ENCODE measurements around the gene HNRNPA0. TPM values are rescaled to one million over a fixed set of nuclear protein-coding genes. Genes with fewer than 3 reads are reported as not detected.

Gene HNRNPA0
- total RNA-seq, 3 donors from 2014 or later (not counting 1 experiment from before 2014, with no cell fraction given): 31.5 to 35.9 (median 33.5) TPM

DNA sequence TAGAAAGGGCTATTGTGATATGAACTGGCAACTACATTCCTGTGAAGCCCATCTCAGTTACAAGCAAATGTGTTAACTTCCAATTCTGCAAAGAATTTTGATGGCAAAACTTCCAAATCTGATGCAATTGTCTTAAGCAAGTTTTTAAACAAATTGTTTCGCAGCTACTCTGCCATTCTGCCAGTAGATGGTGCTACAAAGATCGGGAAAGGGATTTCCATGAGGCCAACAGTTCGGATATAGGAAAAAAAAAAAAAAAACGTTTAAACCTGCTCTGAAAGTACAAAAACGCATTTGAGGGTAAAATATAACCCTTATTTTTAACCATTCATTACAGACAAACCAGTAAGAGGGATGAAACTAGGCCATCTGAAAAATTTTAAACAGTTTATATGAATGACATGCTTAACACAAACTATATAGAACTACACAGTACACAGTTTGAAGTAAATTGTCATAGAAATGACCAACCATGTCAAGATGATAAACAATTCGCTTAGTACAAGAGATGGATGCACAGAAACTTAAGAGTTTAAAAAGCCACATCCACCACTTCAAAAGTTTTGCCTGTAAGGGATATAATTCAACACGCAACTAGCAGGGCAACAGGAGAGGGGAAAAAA is 2.2 kb downstream of the HNRNPA0 start:
- no peaks in the 10 kb centered on the region for H3K9me3 ChIP-seq (ENCODE audit: control insufficient read depth, insufficient read depth, low read length)
- peak overlapping the region; percentile 77 for H3K4me3 ChIP-seq (ENCODE audit: low read length)
- peak overlapping the region; percentile 97 for H3K4me3 Mint-ChIP-seq
- ATAC-seq (no peak), DNase-seq (peak in 1 of 2 donors; percentile 61)
- H3K36me3 ChIP-seq (ENCODE audit: control insufficient read depth, insufficient read depth, low read length): peaks cover 2% of the 10 kb centered on the region
- H3K36me3 Mint-ChIP-seq: no peaks in the 10 kb centered on the region
- intact Hi-C loops (cut with micrococcal nuclease): loop anchor here (2.0 to 5.0 kb wide), 2 partner anchors 281 to 425 kb away; partner anchors contain the start of genes BRD8, FAM13B and KIF20A
- TF ChIP-seq, protein P1, sequence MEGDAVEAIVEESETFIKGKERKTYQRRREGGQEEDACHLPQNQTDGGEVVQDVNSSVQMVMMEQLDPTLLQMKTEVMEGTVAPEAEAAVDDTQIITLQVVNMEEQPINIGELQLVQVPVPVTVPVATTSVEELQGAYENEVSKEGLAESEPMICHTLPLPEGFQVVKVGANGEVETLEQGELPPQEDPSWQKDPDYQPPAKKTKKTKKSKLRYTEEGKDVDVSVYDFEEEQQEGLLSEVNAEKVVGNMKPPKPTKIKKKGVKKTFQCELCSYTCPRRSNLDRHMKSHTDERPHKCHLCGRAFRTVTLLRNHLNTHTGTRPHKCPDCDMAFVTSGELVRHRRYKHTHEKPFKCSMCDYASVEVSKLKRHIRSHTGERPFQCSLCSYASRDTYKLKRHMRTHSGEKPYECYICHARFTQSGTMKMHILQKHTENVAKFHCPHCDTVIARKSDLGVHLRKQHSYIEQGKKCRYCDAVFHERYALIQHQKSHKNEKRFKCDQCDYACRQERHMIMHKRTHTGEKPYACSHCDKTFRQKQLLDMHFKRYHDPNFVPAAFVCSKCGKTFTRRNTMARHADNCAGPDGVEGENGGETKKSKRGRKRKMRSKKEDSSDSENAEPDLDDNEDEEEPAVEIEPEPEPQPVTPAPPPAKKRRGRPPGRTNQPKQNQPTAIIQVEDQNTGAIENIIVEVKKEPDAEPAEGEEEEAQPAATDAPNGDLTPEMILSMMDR (IDR thresholded peaks at IDR 0.05): peak; percentile 80
- H3K4me1 ChIP-seq (ENCODE audit: control insufficient read depth, insufficient read depth, low read length): peaks cover 14% of the 10 kb centered on the region
- H3K4me1 Mint-ChIP-seq: peaks cover 30 to 42% of the 10 kb centered on the region in 2 donors
- 3% methylated on average over 4 of the region's 7 CpGs for WGBS (ENCODE audit: insufficient coverage)
- peak overlapping the region; percentile 99 for H3K27ac ChIP-seq (ENCODE audit: low read length)
- peaks cover 0 to 3% of the 10 kb centered on the region in 2 donors for H3K27me3 Mint-ChIP-seq (ENCODE audit: low read depth in 2 of 2)
- no peaks in the 10 kb centered on the region for H3K9me3 Mint-ChIP-seq
- H3K27me3 ChIP-seq (ENCODE audit: control insufficient read depth, insufficient read depth, low read length): no peaks in the 10 kb centered on the region
- peak overlapping the region; percentile 100 for H3K27ac Mint-ChIP-seq

DNA sequence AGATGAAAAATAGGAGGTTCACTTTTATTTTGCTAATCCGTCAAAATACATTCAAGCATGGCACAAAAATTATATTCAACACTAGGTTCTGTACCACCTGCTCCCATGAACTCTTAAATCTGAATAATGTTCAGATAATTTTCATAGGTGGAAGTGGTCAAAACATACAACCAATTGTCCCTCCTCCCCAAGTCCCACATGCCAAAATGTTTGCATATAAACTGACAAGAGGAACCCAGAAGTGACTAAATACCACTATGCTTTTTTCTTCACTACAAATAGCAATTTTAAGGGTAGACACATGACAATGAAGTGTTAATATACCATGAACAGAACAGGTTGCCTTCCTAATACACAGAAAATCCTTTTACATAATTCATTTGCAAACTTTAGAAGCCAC is 3.7 kb downstream of the HNRNPA0 start:
- no peak overlapping the region for H3K27ac ChIP-seq (ENCODE audit: low read length)
- WGBS (ENCODE audit: insufficient coverage): 83% methylated on average over 1 of the region's 1 CpG
- no peaks in the 10 kb centered on the region for H3K9me3 Mint-ChIP-seq
- intact Hi-C loops (cut with micrococcal nuclease): loop anchor here (5.0 kb wide), 1 partner anchor 427 kb away; the partner anchor contains the start of genes BRD8 and KIF20A
- peaks cover 30 to 42% of the 10 kb centered on the region in 2 donors for H3K4me1 Mint-ChIP-seq
- ATAC-seq: no peak
- no peak for DNase-seq
- H3K4me3 Mint-ChIP-seq: no peak overlapping the region
- H3K27ac Mint-ChIP-seq: peak overlapping the region; percentile 37 to 100
- H3K27me3 Mint-ChIP-seq (ENCODE audit: low read depth in 2 of 2): no peaks in the 10 kb centered on the region
- H3K36me3 ChIP-seq (ENCODE audit: control insufficient read depth, insufficient read depth, low read length): peaks cover 2% of the 10 kb centered on the region
- TF ChIP-seq, protein P1 (IDR thresholded peaks at IDR 0.05): no peak
- H3K4me3 ChIP-seq (ENCODE audit: low read length): no peak overlapping the region
- no peaks in the 10 kb centered on the region for H3K27me3 ChIP-seq (ENCODE audit: control insufficient read depth, insufficient read depth, low read length)
- no peaks in the 10 kb centered on the region for H3K36me3 Mint-ChIP-seq
- H3K4me1 ChIP-seq (ENCODE audit: control insufficient read depth, insufficient read depth, low read length): peaks cover 14% of the 10 kb centered on the region
- no peaks in the 10 kb centered on the region for H3K9me3 ChIP-seq (ENCODE audit: control insufficient read depth, insufficient read depth, low read length)

DNA sequence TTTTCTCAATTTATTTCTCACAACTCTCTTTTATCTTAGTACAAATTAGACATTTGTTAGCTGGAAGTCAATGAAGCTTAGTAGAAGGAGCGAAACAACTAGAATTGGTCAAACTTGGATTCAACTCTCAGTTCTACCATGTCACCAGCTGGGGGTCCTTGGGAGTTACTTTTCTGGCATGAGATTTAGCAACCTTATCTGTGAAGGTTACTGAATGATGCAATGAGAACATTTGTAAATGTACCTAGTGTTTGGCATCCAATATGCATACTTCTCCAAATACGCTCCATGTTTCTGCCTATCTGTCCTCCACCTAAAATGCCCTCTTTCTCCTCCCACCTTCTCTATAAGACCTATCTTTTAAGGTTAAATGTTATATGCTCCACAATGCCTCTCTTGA is 6.3 kb downstream of the HNRNPA0 start:
- intact Hi-C loops (cut with micrococcal nuclease): no loop called here
- Mint-ChIP-seq H3K27me3 (ENCODE audit: low read depth in 2 of 2) (no peaks in the 10 kb centered on the region), H3K27ac (no peak overlapping the region), H3K9me3 (no peaks in the 10 kb centered on the region), H3K36me3 (no peaks in the 10 kb centered on the region), H3K4me1 (peaks cover 23 to 29% of the 10 kb centered on the region in 2 donors), H3K4me3 (no peak overlapping the region)
- DNase-seq: no peak
- H3K27ac ChIP-seq (ENCODE audit: low read length): no peak overlapping the region
- no peaks in the 10 kb centered on the region for H3K9me3 ChIP-seq (ENCODE audit: control insufficient read depth, insufficient read depth, low read length)
- TF ChIP-seq, protein P1 (IDR thresholded peaks at IDR 0.05): no peak
- H3K4me3 ChIP-seq (ENCODE audit: low read length): no peak overlapping the region
- WGBS (ENCODE audit: insufficient coverage): 100% methylated on average over 2 of the region's 2 CpGs
- peaks cover 5% of the 10 kb centered on the region for H3K4me1 ChIP-seq (ENCODE audit: control insufficient read depth, insufficient read depth, low read length)
- H3K36me3 ChIP-seq (ENCODE audit: control insufficient read depth, insufficient read depth, low read length): peaks cover 2% of the 10 kb centered on the region
- no peak for ATAC-seq
- H3K27me3 ChIP-seq (ENCODE audit: control insufficient read depth, insufficient read depth, low read length): no peaks in the 10 kb centered on the region

Data from natural killer cell (primary cell).